H9 (cell line): ENCODE data around the gene AMELX. TPM values are rescaled to one million over a fixed set of nuclear protein-coding genes. Genes with fewer than 3 reads are reported as not detected.

ENCODE experiments used
- DNase-seq: peaks from one replicate; pipeline ENCODE4 v3.0.0-alpha.2; 2017
- H2AFZ ChIP-seq: one replicate; pipeline ENCODE4 v1.6.1; 2013; ENCODE audit warnings: mild to moderate bottlenecking, low read length, control low read depth, moderate library complexity
- H2AK5ac ChIP-seq: 2 replicates; pipeline ENCODE4 v1.6.1; 2013; ENCODE audit warnings: low read length, control low read depth, mixed read lengths; ENCODE audit not compliant: insufficient read length
- H2BK120ac ChIP-seq: one replicate; pipeline ENCODE4 v1.6.1; 2013; ENCODE audit warnings: low read depth, mild to moderate bottlenecking, low read length, control low read depth, inconsistent platforms; ENCODE audit not compliant: poor library complexity, severe bottlenecking
- H2BK12ac ChIP-seq: 2 replicates; pipeline ENCODE4 v1.6.1; 2013; ENCODE audit warnings: low read length, control low read depth, mixed read lengths, low read depth; ENCODE audit not compliant: insufficient read length
- H2BK15ac ChIP-seq: 2 replicates; pipeline ENCODE4 v1.6.1; 2013; ENCODE audit warnings: low read depth, low read length, control low read depth
- H2BK20ac ChIP-seq: one replicate; pipeline ENCODE4 v1.6.1; 2013; ENCODE audit warnings: low read depth, mild to moderate bottlenecking, low read length, control low read depth, inconsistent platforms; ENCODE audit not compliant: poor library complexity, severe bottlenecking
- H2BK5ac ChIP-seq: 2 replicates; pipeline ENCODE4 v1.6.1; 2013; ENCODE audit warnings: low read length, control low read depth, mixed read lengths; ENCODE audit not compliant: insufficient read length
- H3K14ac ChIP-seq: 2 replicates; pipeline ENCODE4 v1.6.1; 2013; ENCODE audit warnings: low read length, control low read depth; ENCODE audit not compliant: insufficient read depth
- H3K18ac ChIP-seq: 2 replicates; pipeline ENCODE4 v1.6.1; 2013; ENCODE audit warnings: low read depth, mild to moderate bottlenecking, mixed read lengths, low read length, control low read depth; ENCODE audit not compliant: insufficient read length
- H3K23ac ChIP-seq: 2 replicates; pipeline ENCODE4 v1.6.1; 2013; ENCODE audit warnings: low read length, control low read depth, mixed read lengths, low read depth; ENCODE audit not compliant: insufficient read length
- H3K23me2 ChIP-seq: 2 replicates; pipeline ENCODE4 v1.6.1; 2013; ENCODE audit warnings: low read depth, mild to moderate bottlenecking, mixed read lengths, low read length, control low read depth; ENCODE audit not compliant: insufficient read length, poor library complexity, severe bottlenecking
- H3K27ac ChIP-seq: 2 replicates; pipeline ENCODE4 v1.5.1; 2013; ENCODE audit warnings: low read length, control low read depth, mixed read lengths, low read depth; ENCODE audit not compliant: insufficient read length
- H3K27me3 ChIP-seq: 2 replicates; pipeline ENCODE4 v1.6.1; 2013; ENCODE audit warnings: low read length, control low read depth, inconsistent platforms; ENCODE audit not compliant: insufficient read depth
- H3K4ac ChIP-seq: 2 replicates; pipeline ENCODE4 v1.6.1; 2013; ENCODE audit warnings: low read depth, mild to moderate bottlenecking, control low read depth, inconsistent platforms, low read length, moderate library complexity
- H3K4me1 ChIP-seq: 2 replicates; pipeline ENCODE4 v1.6.1; 2013; ENCODE audit warnings: low read length, control low read depth, inconsistent platforms; ENCODE audit not compliant: insufficient read depth
- H3K4me2 ChIP-seq: 2 replicates; pipeline ENCODE4 v1.6.1; 2013; ENCODE audit warnings: low read length, control low read depth, mixed read lengths; ENCODE audit not compliant: insufficient read length, insufficient read depth
- H3K56ac ChIP-seq: 2 replicates; pipeline ENCODE4 v1.6.1; 2013; ENCODE audit warnings: low read depth, mild to moderate bottlenecking, mixed read lengths, low read length, control low read depth; ENCODE audit not compliant: insufficient read length
- H3K79me1 ChIP-seq: 2 replicates; pipeline ENCODE4 v1.6.1; 2013; ENCODE audit warnings: low read depth, mild to moderate bottlenecking, moderate library complexity, low read length, control low read depth, inconsistent platforms; ENCODE audit not compliant: insufficient read depth, poor library complexity, severe bottlenecking
- H3K79me2 ChIP-seq: 2 replicates; pipeline ENCODE4 v1.6.1; 2013; ENCODE audit warnings: low read length, control low read depth, inconsistent platforms; ENCODE audit not compliant: insufficient read depth
- H3K9ac ChIP-seq: 2 replicates; pipeline ENCODE4 v1.6.1; 2013; ENCODE audit warnings: low read length, control low read depth, mixed read lengths; ENCODE audit not compliant: insufficient read length; ENCODE audit errors: extremely low read depth
- H3K9me3 ChIP-seq: one replicate; pipeline ENCODE4 v1.6.1; 2013; ENCODE audit warnings: low read depth, low read length, inconsistent platforms; ENCODE audit not compliant: control insufficient read depth
- H3T11ph ChIP-seq: one replicate; pipeline ENCODE4 v1.6.1; 2013; ENCODE audit warnings: mild to moderate bottlenecking, low read length, control low read depth, inconsistent platforms
- H4K20me1 ChIP-seq: one replicate; pipeline ENCODE4 v1.6.1; 2013; ENCODE audit not compliant: control insufficient read depth, insufficient read length, insufficient read depth
- H4K5ac ChIP-seq: 2 replicates; pipeline ENCODE4 v1.6.1; 2013; ENCODE audit warnings: low read depth, mild to moderate bottlenecking, mixed read lengths, low read length, control low read depth; ENCODE audit not compliant: insufficient read length
- H4K8ac ChIP-seq: replicated peaks from 2 replicates; pipeline ENCODE4 v1.6.1; 2013; ENCODE audit warnings: low read length, control low read depth, mixed read lengths, low read depth; ENCODE audit not compliant: insufficient read length
- H4K91ac ChIP-seq: 2 replicates; pipeline ENCODE4 v1.6.1; 2013; ENCODE audit warnings: low read depth, mild to moderate bottlenecking, moderate library complexity, mixed read lengths, low read length, control low read depth; ENCODE audit not compliant: insufficient read length
- H3K27ac Mint-ChIP-seq, 3 experiments: 2 replicates in 2 of 3; 3 replicates in 1 of 3; pipeline ENCODE4 v1.8.0; 2020 to 2021; ENCODE audit warnings: mixed read lengths in 3 of 3, mild to moderate bottlenecking in 1 of 3, moderate library complexity in 1 of 3
- H3K27me3 Mint-ChIP-seq: 2 replicates; pipeline ENCODE4 v1.8.0; 2021; ENCODE audit warnings: low read depth, mild to moderate bottlenecking, moderate library complexity, mixed read lengths
- H3K36me3 Mint-ChIP-seq, 3 experiments: 2 replicates in 2 of 3; 3 replicates in 1 of 3; pipeline ENCODE4 v1.8.0; 2020 to 2021; ENCODE audit warnings: low read depth in 3 of 3, mixed read lengths in 3 of 3; ENCODE audit not compliant: insufficient read depth in 1 of 3
- H3K4me1 Mint-ChIP-seq, 2 experiments: 2 replicates each; pipeline ENCODE4 v1.8.0; 2020; ENCODE audit warnings: mixed read lengths in 2 of 2
- H3K4me3 Mint-ChIP-seq, 2 experiments: 2 replicates in 1 of 2; 3 replicates in 1 of 2; pipeline ENCODE4 v1.8.0; 2020 to 2021; ENCODE audit warnings: mild to moderate bottlenecking in 2 of 2, mixed read lengths in 2 of 2, moderate library complexity in 1 of 2
- H3K9me3 Mint-ChIP-seq, 2 experiments: 2 replicates in 1 of 2; 3 replicates in 1 of 2; pipeline ENCODE4 v1.8.0; 2020; ENCODE audit warnings: mild to moderate bottlenecking in 2 of 2, mixed read lengths in 2 of 2, moderate library complexity in 1 of 2
- CTCF ChIP-seq: fragments of 200-600 bp; sonication (generic); conservative IDR thresholded peaks from 3 replicates; pipeline ENCODE4 v1.8.0; 2021; ENCODE audit warnings: antibody characterized with exemption, mild to moderate bottlenecking
- WGBS: extraction: QIAGEN DNeasy Blood & Tissue Kit; methylation state at CpG from one replicate; pipeline ENCODE4 v1.1.7; 2013; ENCODE audit warnings: missing lambda C conversion rate, low lambda C conversion rate, mixed read lengths; ENCODE audit not compliant: insufficient read length; ENCODE audit errors: extremely low coverage; 5-methylcytosine and 5-hydroxymethylcytosine counted together
- total RNA-seq: library from RNA; stranded (reverse); gene quantifications from 2 replicates; pipeline ENCODE4 v1.2.1, GENCODE V29; 2021

The AMELX gene
- total RNA-seq, 1 experiment from 2014 or later: not detected

- peaks cover 2% of the 10 kb centered on the region for H3K27me3 Mint-ChIP-seq
- no peak for DNase-seq
Observed at GRCh38 chrX:11273544-11273943, 19.7 kb upstream of the AMELX start.

More at GRCh38 chrX:11273544-11273943, 19.7 kb upstream of the AMELX start:
- Histone ChIP-seq H3K23me2 (no peaks in the 10 kb centered on the region), H2AFZ (no peak overlapping the region), H2BK15ac (no peak overlapping the region), H3K27ac (no peak overlapping the region), H3K4me2 (no peak overlapping the region), H3K14ac (no peak overlapping the region), H3K79me1 (no peaks in the 10 kb centered on the region), H3K4ac (no peak overlapping the region), H3K18ac (no peak overlapping the region), H3K27me3 (no peaks in the 10 kb centered on the region), H3K23ac (no peak overlapping the region), H3K9ac (no peak overlapping the region), H2BK120ac (no peak overlapping the region), H2BK5ac (no peak overlapping the region), H4K8ac (no peak overlapping the region), H3K9me3 (no peaks in the 10 kb centered on the region), H4K91ac (no peak overlapping the region), H4K20me1 (no peaks in the 10 kb centered on the region), H3K56ac (no peak overlapping the region), H4K5ac (no peak overlapping the region), H3K4me1 (no peaks in the 10 kb centered on the region), H3T11ph (no peak overlapping the region), H2BK12ac (no peak overlapping the region), H2AK5ac (no peak overlapping the region), H2BK20ac (no peak overlapping the region), H3K79me2 (no peaks in the 10 kb centered on the region)
- H3K4me3 Mint-ChIP-seq: no peak overlapping the region
- WGBS: no CpG with 5 or more reads among the region's 1 CpG
- no peaks in the 10 kb centered on the region for H3K4me1 Mint-ChIP-seq
- peaks cover 49 to 55% of the 10 kb centered on the region in 2 experiments for H3K9me3 Mint-ChIP-seq
- no peak for TF ChIP-seq CTCF
- H3K27ac Mint-ChIP-seq: no peak overlapping the region
- 0 out of 7 replicates have a peak, but pooled peaks cover 0 to 4% (median 0%) of the 10 kb centered on the region in 3 experiments for H3K36me3 Mint-ChIP-seq
